ENCODE results near the gene TRAM2. TPM values are rescaled to one million over a fixed set of nuclear protein-coding genes. Genes with fewer than 3 reads are reported as not detected.

The TRAM2 gene
- total RNA-seq, 1 donor from 2014 or later, result 16.2 TPM

- Mint-ChIP-seq H3K36me3 (ENCODE audit: unreplicated experiment) (no peaks in the 10 kb centered on the region), H3K27ac (ENCODE audit: unreplicated experiment) (peak overlapping the region; percentile 100), H3K4me3 (ENCODE audit: unreplicated experiment) (peak overlapping the region; percentile 85), H3K27me3 (ENCODE audit: unreplicated experiment) (peaks cover 17% of the 10 kb centered on the region), H3K9me3 (ENCODE audit: unreplicated experiment) (peaks cover 19% of the 10 kb centered on the region), H3K4me1 (ENCODE audit: low read depth, unreplicated experiment) (peaks cover 51% of the 10 kb centered on the region)
- no peak for TF ChIP-seq CTCF (IDR thresholded peaks at IDR 0.05; ENCODE audit: partially characterized antibody, unreplicated experiment)
- peak; percentile 55 for DNase-seq
These were observed 18.3 kb upstream of the TRAM2 start for GRCh38 chr6:52595000-52595795.

- H3K9me3 Mint-ChIP-seq (ENCODE audit: unreplicated experiment), result peaks cover 19% of the 10 kb centered on the region
- DNase-seq, result no peak
- peaks cover 18% of the 10 kb centered on the region for H3K27me3 Mint-ChIP-seq (ENCODE audit: unreplicated experiment)
- no peaks in the 10 kb centered on the region for H3K36me3 Mint-ChIP-seq (ENCODE audit: unreplicated experiment)
- peaks cover 51% of the 10 kb centered on the region for H3K4me1 Mint-ChIP-seq (ENCODE audit: low read depth, unreplicated experiment)
- no peak for TF ChIP-seq CTCF (IDR thresholded peaks at IDR 0.05; ENCODE audit: partially characterized antibody, unreplicated experiment)
- peak overlapping the region; percentile 82 for H3K4me3 Mint-ChIP-seq (ENCODE audit: unreplicated experiment)
- peak overlapping the region; percentile 100 for H3K27ac Mint-ChIP-seq (ENCODE audit: unreplicated experiment)
These were observed 17.4 kb upstream of the TRAM2 start for GRCh38 chr6:52594221-52594620.

GRCh38 chr6:52591832-52592231 lies 15.0 kb upstream of the TRAM2 start:
- H3K36me3 Mint-ChIP-seq (ENCODE audit: unreplicated experiment), result no peaks in the 10 kb centered on the region
- peaks cover 15% of the 10 kb centered on the region for H3K9me3 Mint-ChIP-seq (ENCODE audit: unreplicated experiment)
- H3K27ac Mint-ChIP-seq (ENCODE audit: unreplicated experiment), result no peak overlapping the region
- H3K4me3 Mint-ChIP-seq (ENCODE audit: unreplicated experiment), result no peak overlapping the region
- TF ChIP-seq CTCF (IDR thresholded peaks at IDR 0.05; ENCODE audit: partially characterized antibody, unreplicated experiment), result no peak
- H3K4me1 Mint-ChIP-seq (ENCODE audit: low read depth, unreplicated experiment), result peaks cover 44% of the 10 kb centered on the region
- no peak for DNase-seq
- peaks cover 13% of the 10 kb centered on the region for H3K27me3 Mint-ChIP-seq (ENCODE audit: unreplicated experiment)

GRCh38 chr6:52590152-52590891 lies 13.5 kb upstream of the TRAM2 start:
- Mint-ChIP-seq H3K27me3 (ENCODE audit: unreplicated experiment) (peaks cover 11% of the 10 kb centered on the region), H3K36me3 (ENCODE audit: unreplicated experiment) (no peaks in the 10 kb centered on the region), H3K9me3 (ENCODE audit: unreplicated experiment) (peaks cover 12% of the 10 kb centered on the region), H3K27ac (ENCODE audit: unreplicated experiment) (no peak overlapping the region), H3K4me3 (ENCODE audit: unreplicated experiment) (no peak overlapping the region), H3K4me1 (ENCODE audit: low read depth, unreplicated experiment) (peaks cover 33% of the 10 kb centered on the region)
- no peak for TF ChIP-seq CTCF (IDR thresholded peaks at IDR 0.05; ENCODE audit: partially characterized antibody, unreplicated experiment)
- no peak for DNase-seq

- H3K36me3 Mint-ChIP-seq (ENCODE audit: unreplicated experiment), result no peaks in the 10 kb centered on the region
- H3K4me3 Mint-ChIP-seq (ENCODE audit: unreplicated experiment), result no peak overlapping the region
- peaks cover 21% of the 10 kb centered on the region for H3K4me1 Mint-ChIP-seq (ENCODE audit: low read depth, unreplicated experiment)
- H3K27me3 Mint-ChIP-seq (ENCODE audit: unreplicated experiment), result peaks cover 2% of the 10 kb centered on the region
- TF ChIP-seq CTCF (IDR thresholded peaks at IDR 0.05; ENCODE audit: partially characterized antibody, unreplicated experiment), result no peak
- DNase-seq, result no peak
- H3K27ac Mint-ChIP-seq (ENCODE audit: unreplicated experiment), result no peak overlapping the region
- H3K9me3 Mint-ChIP-seq (ENCODE audit: unreplicated experiment), result peaks cover 2% of the 10 kb centered on the region
These were observed 11.8 kb upstream of the TRAM2 start for GRCh38 chr6:52588710-52589091.
